GM18511 (cell line): ENCODE data around the gene LIPE.

Source experiments
- ATAC-seq: cut with Tn5 transposase; IDR thresholded peaks from one replicate; pipeline ENCODE4 v1.9.1; 2021; ENCODE audit warnings: mild to moderate bottlenecking, moderate library complexity; ENCODE audit not compliant: unreplicated experiment

Gene LIPE

DNA sequence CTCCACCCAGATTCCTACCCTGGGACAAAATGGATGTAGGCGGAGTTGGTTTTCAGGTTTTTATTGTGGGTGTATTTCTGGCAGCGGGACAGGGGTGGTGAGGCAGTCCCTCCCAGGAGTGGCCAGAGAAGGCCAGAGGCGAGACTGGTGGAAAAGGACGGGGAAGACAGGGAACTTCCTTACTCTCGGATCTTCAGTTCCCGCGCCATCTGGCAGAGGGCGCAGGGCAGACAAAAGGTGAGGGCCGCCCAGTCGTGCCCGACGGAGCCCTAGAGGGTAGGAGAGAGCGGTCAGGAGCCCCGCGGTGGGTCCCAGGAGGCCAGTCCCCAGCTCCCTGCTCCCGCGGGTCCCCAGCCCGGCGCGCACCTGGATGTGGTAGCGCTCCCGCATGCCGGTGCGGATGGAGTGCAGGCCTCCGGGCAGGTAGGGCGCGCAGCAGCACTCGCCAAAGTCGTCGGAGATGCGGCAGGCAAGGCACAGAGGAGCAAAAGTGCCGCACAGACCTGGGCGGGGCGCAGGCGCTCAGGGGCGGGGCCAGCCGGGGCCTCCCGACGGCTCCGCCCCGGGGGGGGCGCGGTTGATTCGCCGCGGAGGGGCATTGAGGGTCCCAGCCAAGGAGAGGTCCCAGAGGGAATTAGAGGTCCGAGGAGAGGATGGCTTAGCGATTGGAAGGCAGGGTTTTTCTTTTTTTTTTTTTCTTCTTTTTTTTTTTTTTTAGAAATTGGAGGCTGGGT lies 40.0 kb downstream of the LIPE start:
- no peak for ATAC-seq

GRCh38 chr19:42380155-42380554 lies 47.0 kb downstream of the LIPE start:
- no peak for ATAC-seq

DNA sequence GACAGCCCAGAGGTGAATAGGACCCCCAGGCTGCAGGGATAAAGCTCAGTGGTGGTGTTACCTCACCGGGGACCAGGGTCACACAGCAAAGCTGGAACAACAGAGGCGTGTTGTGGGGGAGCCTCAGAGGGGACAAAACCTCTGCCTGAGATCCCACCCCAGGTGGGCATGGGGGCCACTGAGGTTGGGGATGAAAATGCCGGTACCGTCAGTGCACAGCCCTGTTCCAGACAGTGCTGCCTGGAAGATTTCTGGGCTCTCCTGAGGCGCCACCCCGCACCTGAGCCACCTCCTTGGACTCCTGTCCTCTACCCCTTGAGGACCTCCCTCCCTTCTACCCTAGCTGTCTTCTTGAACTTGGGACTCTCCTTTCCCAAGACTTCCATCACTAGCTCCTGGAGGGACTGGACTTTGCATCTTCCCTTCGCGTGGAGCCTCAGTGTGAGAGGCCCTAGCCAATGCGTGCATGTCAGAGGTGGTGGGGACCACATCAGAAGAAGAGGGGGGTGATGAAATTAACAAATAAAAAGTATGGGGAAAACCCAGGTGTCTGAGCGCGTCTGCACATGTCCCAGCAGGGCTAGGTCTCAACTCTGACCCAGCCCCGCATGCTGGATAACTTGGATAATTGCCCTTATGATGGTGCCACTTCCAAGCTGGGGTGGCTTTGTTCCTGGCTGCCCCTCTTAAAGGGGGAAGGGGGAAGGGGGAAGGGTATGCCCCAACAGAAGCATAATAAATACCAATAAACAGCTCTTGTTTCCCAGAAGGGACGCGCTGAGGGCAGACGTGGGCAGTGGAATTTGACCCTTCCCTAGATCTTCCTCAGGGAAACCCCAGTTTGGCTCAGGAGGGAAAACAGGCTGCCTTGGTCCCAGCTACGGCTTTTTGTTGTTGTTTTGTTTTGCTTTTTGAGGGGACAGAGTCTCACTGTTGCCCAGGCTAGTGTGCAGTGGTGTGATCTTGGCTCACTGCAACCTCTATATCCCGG lies 48.7 kb downstream of the LIPE start:
- no peak for ATAC-seq

DNA sequence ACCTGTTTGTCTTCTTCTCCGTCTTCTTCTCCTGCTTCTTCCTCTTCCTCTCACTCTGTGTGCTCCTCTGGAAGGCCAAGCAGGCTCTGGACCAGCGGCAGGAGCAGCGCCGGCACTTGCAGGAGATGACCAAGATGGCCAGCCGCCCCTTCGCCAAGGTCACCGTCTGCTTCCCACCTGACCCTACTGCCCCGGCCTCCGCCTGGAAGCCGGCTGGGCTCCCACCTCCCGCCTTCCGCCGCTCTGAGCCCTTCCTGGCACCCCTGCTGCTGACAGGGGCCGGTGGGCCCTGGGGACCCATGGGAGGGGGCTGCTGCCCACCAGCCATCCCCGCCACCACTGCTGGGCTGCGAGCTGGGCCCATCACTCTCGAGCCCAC lies 51.0 kb downstream of the LIPE start:
- no peak for ATAC-seq

- no peak for ATAC-seq
These were observed 51.6 kb downstream of the LIPE start for GRCh38 chr19:42375415-42376176.

DNA sequence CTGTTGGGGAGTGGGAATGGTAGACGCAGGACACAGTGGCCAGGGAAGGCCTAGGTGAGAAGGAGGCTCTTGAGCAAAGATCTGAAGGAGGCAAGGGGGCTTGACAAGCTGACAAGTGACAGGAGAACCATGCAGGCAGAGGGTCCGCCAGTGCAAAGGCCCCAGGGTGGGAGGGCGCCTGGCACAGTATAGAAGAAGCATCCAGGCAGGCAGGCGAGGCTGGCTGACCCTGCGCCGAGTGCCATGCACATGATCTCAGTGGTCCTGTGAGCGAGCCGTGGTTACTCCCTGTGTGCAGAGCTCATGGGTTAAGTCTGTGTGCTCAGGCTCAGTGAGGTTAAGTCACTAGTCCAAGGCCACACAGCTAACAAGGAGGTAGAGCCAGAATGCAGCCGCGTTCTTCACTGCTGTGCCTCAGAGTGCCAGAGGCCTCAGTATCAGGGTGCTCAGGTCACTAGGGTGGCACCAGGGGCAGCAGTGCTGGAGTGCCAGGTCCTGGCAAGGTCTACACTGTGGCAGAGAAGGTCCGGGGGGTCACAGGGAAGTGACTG lies 52.3 kb downstream of the LIPE start:
- no peak for ATAC-seq

DNA sequence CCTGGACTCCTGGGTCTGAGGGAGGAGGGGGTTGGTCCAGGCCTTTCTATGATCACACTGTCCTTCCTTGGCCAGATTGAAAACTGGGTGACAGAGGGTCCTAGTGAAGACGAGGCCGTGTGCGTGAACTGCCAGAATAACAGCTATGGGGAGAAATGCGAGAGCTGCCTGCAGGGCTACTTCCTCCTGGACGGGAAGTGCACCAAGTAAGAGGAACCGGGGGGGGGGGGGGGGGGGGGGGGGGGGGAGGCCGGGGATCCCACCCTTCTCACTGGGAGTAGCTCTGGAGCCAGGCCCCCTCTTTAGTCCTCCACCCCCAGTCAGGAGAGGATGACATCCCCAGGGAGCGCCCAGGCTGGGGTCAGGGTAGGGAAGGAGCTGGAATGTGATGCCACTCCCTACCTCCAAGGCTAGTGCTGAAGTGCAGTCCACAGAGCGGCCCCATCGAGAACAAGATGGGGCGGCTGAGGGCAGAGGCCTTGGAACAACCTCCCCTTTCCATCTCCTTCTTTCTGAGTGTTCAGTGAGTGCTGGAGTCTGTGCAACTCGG lies 56.5 kb downstream of the LIPE start:
- no peak for ATAC-seq

GRCh38 chr19:42370068-42370520 lies 57.1 kb downstream of the LIPE start:
- ATAC-seq, result no peak

GRCh38 chr19:42369433-42370067 lies 57.6 kb downstream of the LIPE start:
- no peak for ATAC-seq

GRCh38 chr19:42368765-42369164 lies 58.4 kb downstream of the LIPE start:
- ATAC-seq, result no peak

DNA sequence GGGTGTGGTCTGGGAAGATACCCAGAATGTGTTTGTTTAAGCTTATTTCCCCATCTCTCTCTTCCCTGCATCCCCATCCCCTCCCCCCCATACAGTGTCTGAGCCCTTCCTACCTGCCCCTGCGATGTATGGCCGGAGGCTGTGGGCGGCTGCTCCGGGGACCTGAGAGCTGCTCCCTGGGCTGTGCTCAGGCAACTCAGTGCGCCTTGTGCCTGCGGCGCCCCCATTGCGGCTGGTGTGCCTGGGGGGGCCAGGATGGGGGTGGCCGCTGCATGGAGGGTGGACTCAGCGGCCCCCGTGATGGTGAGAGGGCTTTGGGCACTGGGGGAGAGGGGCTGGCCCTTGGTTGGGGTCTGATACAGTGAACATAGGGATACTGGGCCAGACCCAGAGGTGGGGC lies 58.8 kb downstream of the LIPE start:
- ATAC-seq, result no peak

GRCh38 chr19:42367929-42368328 lies 59.3 kb downstream of the LIPE start:
- ATAC-seq, result no peak

DNA sequence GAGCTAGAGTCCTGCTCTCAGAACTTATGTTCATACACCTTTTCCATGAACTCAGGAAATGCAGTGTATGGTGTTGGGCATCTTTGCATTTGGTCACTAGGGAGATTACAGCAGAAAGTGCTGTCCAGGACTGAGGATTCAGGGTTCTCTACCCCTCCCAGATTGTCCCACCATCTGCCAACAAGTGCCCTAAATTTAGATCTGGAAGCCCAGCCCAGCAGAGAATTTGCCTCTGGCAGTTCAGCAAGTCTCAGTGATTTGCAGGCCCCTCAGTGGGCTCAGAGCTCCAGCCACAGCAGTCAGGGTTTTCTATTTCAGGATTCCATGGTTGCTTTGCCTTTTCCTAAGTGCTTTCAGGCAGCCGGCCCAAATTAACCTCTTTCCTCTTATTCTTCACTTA lies 60.5 kb downstream of the LIPE start:
- no peak for ATAC-seq

GRCh38 chr19:42363614-42364346 lies 63.4 kb downstream of the LIPE start:
- no peak for ATAC-seq

DNA sequence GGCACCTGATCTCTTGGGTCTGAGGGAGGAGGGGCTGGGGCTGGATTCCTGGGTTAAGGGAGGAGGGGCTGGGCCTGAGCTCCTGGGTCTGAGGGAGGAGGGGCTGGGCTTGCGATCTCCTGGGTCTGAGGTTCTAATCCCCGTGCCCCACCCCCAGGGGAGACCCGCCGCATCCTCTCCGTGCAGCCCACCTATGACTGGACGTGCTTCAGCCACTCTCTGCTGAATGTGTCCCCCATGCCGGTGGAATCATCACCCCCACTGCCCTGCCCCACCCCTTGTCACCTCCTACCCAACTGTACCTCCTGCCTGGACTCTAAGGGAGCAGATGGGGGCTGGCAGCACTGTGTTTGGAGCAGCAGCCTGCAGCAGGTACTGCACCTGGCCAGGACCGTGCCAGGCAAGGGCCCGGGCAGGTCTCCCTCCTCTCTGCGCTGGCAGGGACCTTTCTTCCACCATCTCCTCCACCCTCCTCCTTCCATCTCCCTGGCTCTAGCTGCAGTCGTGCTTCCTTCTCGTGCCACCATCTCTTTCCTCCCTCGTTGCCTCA lies 64.2 kb downstream of the LIPE start:
- ATAC-seq, result no peak

- ATAC-seq, result no peak
These were observed 64.8 kb downstream of the LIPE start for GRCh38 chr19:42362342-42362741.

DNA sequence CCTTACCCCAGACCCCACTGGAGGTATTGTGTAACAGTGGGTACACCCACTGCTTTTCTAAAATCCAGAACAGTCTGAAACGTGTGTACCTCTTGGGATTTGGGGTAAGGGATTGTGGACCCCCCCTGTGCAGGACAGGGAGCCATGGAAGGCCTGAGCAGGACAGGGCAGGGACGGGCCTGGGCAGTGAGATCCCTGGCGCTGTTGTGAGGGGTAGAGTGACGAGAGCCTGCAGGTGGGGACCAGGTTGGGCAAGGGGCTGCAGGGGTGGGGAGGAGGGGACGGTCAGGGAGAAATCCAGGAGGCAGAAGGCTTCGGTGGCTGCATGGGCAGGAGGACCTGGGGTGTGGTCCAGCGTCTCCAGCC lies 65.7 kb downstream of the LIPE start:
- no peak for ATAC-seq

GRCh38 chr19:42360787-42361544 lies 66.2 kb downstream of the LIPE start:
- no peak for ATAC-seq

DNA sequence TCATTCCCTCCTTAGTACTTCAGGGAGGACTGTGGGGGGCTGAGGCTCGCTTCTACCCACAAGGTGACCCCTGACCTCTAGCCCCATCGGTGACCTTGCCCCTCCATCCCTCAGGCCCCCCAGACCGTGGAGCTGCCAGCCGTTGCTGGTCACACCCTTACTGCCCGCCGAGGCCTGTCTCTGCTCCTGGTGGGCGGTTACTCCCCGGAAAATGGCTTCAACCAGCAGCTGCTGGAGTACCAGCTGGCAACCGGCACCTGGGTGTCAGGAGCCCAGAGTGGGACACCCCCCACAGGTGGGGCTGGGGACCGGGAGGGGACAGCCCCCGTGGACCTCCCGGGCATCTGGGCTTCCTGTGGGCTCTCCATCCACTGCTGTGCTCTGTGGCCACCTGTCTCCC lies 69.9 kb downstream of the LIPE start:
- ATAC-seq, result no peak
